ENCODE measurements around the gene KAZN. TPM values are rescaled to one million over a fixed set of nuclear protein-coding genes. Genes with fewer than 3 reads are reported as not detected.

The KAZN gene
- total and polyA plus RNA-seq, 4 donors, result 17.8 to 54.0 (median 38.4) TPM

- Histone ChIP-seq H3K27ac (ENCODE audit: low read depth, low read length) (no peak overlapping the region), H3K27me3 (ENCODE audit: control insufficient read depth, insufficient read depth, low read length) (no peaks in the 10 kb centered on the region), H3K4me3 (ENCODE audit: low read depth, low read length) (no peak overlapping the region), H3K4me1 (ENCODE audit: control insufficient read depth, insufficient read depth, low read length) (peaks cover 25% of the 10 kb centered on the region), H3K36me3 (ENCODE audit: control insufficient read depth, insufficient read depth, low read length) (peaks cover 3% of the 10 kb centered on the region), H3K9me3 (ENCODE audit: control insufficient read depth, insufficient read depth, low read length) (no peaks in the 10 kb centered on the region)
- no peak for DNase-seq (ENCODE audit: low read depth in 4 of 6, low spot score in 6 of 6)
- 93% methylated on average over 5 of the region's 7 CpGs for WGBS (ENCODE audit: insufficient coverage)
Measured at GRCh38 chr1:14794136-14794768, 195.8 kb downstream of the KAZN start.

- Histone ChIP-seq H3K4me1 (ENCODE audit: control insufficient read depth, insufficient read depth, low read length) (peaks cover 25% of the 10 kb centered on the region), H3K36me3 (ENCODE audit: control insufficient read depth, insufficient read depth, low read length) (peaks cover 3% of the 10 kb centered on the region), H3K4me3 (ENCODE audit: low read depth, low read length) (no peak overlapping the region), H3K27ac (ENCODE audit: low read depth, low read length) (no peak overlapping the region), H3K27me3 (ENCODE audit: control insufficient read depth, insufficient read depth, low read length) (no peaks in the 10 kb centered on the region), H3K9me3 (ENCODE audit: control insufficient read depth, insufficient read depth, low read length) (no peaks in the 10 kb centered on the region)
- no peak for DNase-seq (ENCODE audit: low read depth in 4 of 6, low spot score in 6 of 6)
- 73% methylated on average over 3 of the region's 5 CpGs for WGBS (ENCODE audit: insufficient coverage)
Measured at GRCh38 chr1:14794906-14795305, 196.4 kb downstream of the KAZN start.

GRCh38 chr1:14795589-14795988, 197.1 kb downstream of the KAZN start:
- Histone ChIP-seq H3K27ac (ENCODE audit: low read depth, low read length) (no peak overlapping the region), H3K4me3 (ENCODE audit: low read depth, low read length) (no peak overlapping the region), H3K27me3 (ENCODE audit: control insufficient read depth, insufficient read depth, low read length) (no peaks in the 10 kb centered on the region), H3K9me3 (ENCODE audit: control insufficient read depth, insufficient read depth, low read length) (no peaks in the 10 kb centered on the region), H3K4me1 (ENCODE audit: control insufficient read depth, insufficient read depth, low read length) (peaks cover 24% of the 10 kb centered on the region), H3K36me3 (ENCODE audit: control insufficient read depth, insufficient read depth, low read length) (peaks cover 3% of the 10 kb centered on the region)
- DNase-seq (ENCODE audit: low read depth in 4 of 6, low spot score in 6 of 6), result no peak
- 95% methylated on average over 2 of the region's 3 CpGs for WGBS (ENCODE audit: insufficient coverage)

GRCh38 chr1:14800014-14800413, 201.5 kb downstream of the KAZN start:
- DNase-seq (ENCODE audit: low read depth in 4 of 6, low spot score in 6 of 6), result no peak
- no peaks in the 10 kb centered on the region for H3K9me3 ChIP-seq (ENCODE audit: control insufficient read depth, insufficient read depth, low read length)
- WGBS (ENCODE audit: insufficient coverage), result 71% methylated on average over 4 of the region's 5 CpGs

GRCh38 chr1:14800500-14801076, 202.1 kb downstream of the KAZN start:
- 79% methylated on average over 3 of the region's 9 CpGs for WGBS (ENCODE audit: insufficient coverage)
- Histone ChIP-seq H3K9me3 (ENCODE audit: control insufficient read depth, insufficient read depth, low read length) (no peaks in the 10 kb centered on the region), H3K36me3 (ENCODE audit: control insufficient read depth, insufficient read depth, low read length) (peaks cover 5% of the 10 kb centered on the region), H3K4me3 (ENCODE audit: low read depth, low read length) (no peak overlapping the region), H3K4me1 (ENCODE audit: control insufficient read depth, insufficient read depth, low read length) (no peaks in the 10 kb centered on the region), H3K27me3 (ENCODE audit: control insufficient read depth, insufficient read depth, low read length) (no peaks in the 10 kb centered on the region), H3K27ac (ENCODE audit: low read depth, low read length) (no peak overlapping the region)
- DNase-seq (ENCODE audit: low read depth in 4 of 6, low spot score in 6 of 6), result no peak

More at GRCh38 chr1:14800014-14800413, 201.5 kb downstream of the KAZN start:
- Histone ChIP-seq H3K4me3 (ENCODE audit: low read depth, low read length) (no peak overlapping the region), H3K27me3 (ENCODE audit: control insufficient read depth, insufficient read depth, low read length) (no peaks in the 10 kb centered on the region), H3K36me3 (ENCODE audit: control insufficient read depth, insufficient read depth, low read length) (peaks cover 5% of the 10 kb centered on the region), H3K27ac (ENCODE audit: low read depth, low read length) (no peak overlapping the region), H3K4me1 (ENCODE audit: control insufficient read depth, insufficient read depth, low read length) (no peaks in the 10 kb centered on the region)

GRCh38 chr1:14803002-14803789, 204.7 kb downstream of the KAZN start:
- no peak for DNase-seq (ENCODE audit: low read depth in 4 of 6, low spot score in 6 of 6)
- Histone ChIP-seq H3K4me1 (ENCODE audit: control insufficient read depth, insufficient read depth, low read length) (no peaks in the 10 kb centered on the region), H3K4me3 (ENCODE audit: low read depth, low read length) (no peak overlapping the region), H3K36me3 (ENCODE audit: control insufficient read depth, insufficient read depth, low read length) (peaks cover 5% of the 10 kb centered on the region), H3K27me3 (ENCODE audit: control insufficient read depth, insufficient read depth, low read length) (no peaks in the 10 kb centered on the region), H3K27ac (ENCODE audit: low read depth, low read length) (no peak overlapping the region), H3K9me3 (ENCODE audit: control insufficient read depth, insufficient read depth, low read length) (no peaks in the 10 kb centered on the region)
- 73% methylated on average over 17 of the region's 19 CpGs for WGBS (ENCODE audit: insufficient coverage)

- 49% methylated on average over 3 of the region's 5 CpGs for WGBS (ENCODE audit: insufficient coverage)
- no peak overlapping the region for H3K4me3 ChIP-seq (ENCODE audit: low read depth, low read length)
- H3K4me1 ChIP-seq (ENCODE audit: control insufficient read depth, insufficient read depth, low read length), result no peaks in the 10 kb centered on the region
- no peak for DNase-seq (ENCODE audit: low read depth in 4 of 6, low spot score in 6 of 6)
- peaks cover 5% of the 10 kb centered on the region for H3K36me3 ChIP-seq (ENCODE audit: control insufficient read depth, insufficient read depth, low read length)
- H3K27me3 ChIP-seq (ENCODE audit: control insufficient read depth, insufficient read depth, low read length), result no peaks in the 10 kb centered on the region
- H3K27ac ChIP-seq (ENCODE audit: low read depth, low read length), result no peak overlapping the region
- no peaks in the 10 kb centered on the region for H3K9me3 ChIP-seq (ENCODE audit: control insufficient read depth, insufficient read depth, low read length)
Measured at GRCh38 chr1:14804626-14805025, 206.1 kb downstream of the KAZN start.

- H3K36me3 ChIP-seq (ENCODE audit: control insufficient read depth, insufficient read depth, low read length), result peaks cover 7% of the 10 kb centered on the region
- H3K4me3 ChIP-seq (ENCODE audit: low read depth, low read length), result no peak overlapping the region
- no peak for DNase-seq (ENCODE audit: low read depth in 4 of 6, low spot score in 6 of 6)
- no peaks in the 10 kb centered on the region for H3K9me3 ChIP-seq (ENCODE audit: control insufficient read depth, insufficient read depth, low read length)
- H3K4me1 ChIP-seq (ENCODE audit: control insufficient read depth, insufficient read depth, low read length), result peaks cover 4% of the 10 kb centered on the region
- H3K27me3 ChIP-seq (ENCODE audit: control insufficient read depth, insufficient read depth, low read length), result no peaks in the 10 kb centered on the region
- no peak overlapping the region for H3K27ac ChIP-seq (ENCODE audit: low read depth, low read length)
- 92% methylated on average over 1 of the region's 2 CpGs for WGBS (ENCODE audit: insufficient coverage)
Measured at GRCh38 chr1:14806772-14807171, 208.3 kb downstream of the KAZN start.

GRCh38 chr1:14808768-14809167, 210.3 kb downstream of the KAZN start:
- Histone ChIP-seq H3K36me3 (ENCODE audit: control insufficient read depth, insufficient read depth, low read length) (peaks cover 2% of the 10 kb centered on the region), H3K4me3 (ENCODE audit: low read depth, low read length) (no peak overlapping the region), H3K27me3 (ENCODE audit: control insufficient read depth, insufficient read depth, low read length) (no peaks in the 10 kb centered on the region), H3K9me3 (ENCODE audit: control insufficient read depth, insufficient read depth, low read length) (no peaks in the 10 kb centered on the region), H3K4me1 (ENCODE audit: control insufficient read depth, insufficient read depth, low read length) (peaks cover 4% of the 10 kb centered on the region), H3K27ac (ENCODE audit: low read depth, low read length) (no peak overlapping the region)
- WGBS (ENCODE audit: insufficient coverage), result 92% methylated on average over 1 of the region's 2 CpGs
- no peak for DNase-seq (ENCODE audit: low read depth in 4 of 6, low spot score in 6 of 6)

Data from spinal cord (tissue), 10 donors.